HAP-1 (cell line): Measurements from ENCODE around the gene NFAM1.
A peak's percentile ranks its signal among the peaks of the same experiment; 100 is the strongest.

ENCODE experiments used
- DNase-seq, 2 experiments: peaks; one replicate each; pipeline ENCODE4 v3.0.0-alpha.2; 2016 to 2020; ENCODE audit warnings: low spot score in 2 of 2
- H3K27me3 ChIP-seq: fragments of 250-450 bp; sonication (Bioruptor Pico); 2 replicates; pipeline ENCODE4 v1.5.1; 2020; ENCODE audit warnings: low read depth, mild to moderate bottlenecking, moderate library complexity
- H3K36me3 ChIP-seq: fragments of 250-450 bp; sonication (Bioruptor Pico); replicated peaks from 2 replicates; pipeline ENCODE4 v1.5.1; 2020; ENCODE audit warnings: mild to moderate bottlenecking
- H3K4me1 ChIP-seq: fragments of 250-450 bp; sonication (Bioruptor Pico); 2 replicates; pipeline ENCODE4 v1.5.1; 2020; ENCODE audit warnings: mild to moderate bottlenecking
- H3K4me3 ChIP-seq: fragments of 250-450 bp; sonication (Bioruptor Pico); 2 replicates; pipeline ENCODE4 v1.5.1; 2020; ENCODE audit warnings: mild to moderate bottlenecking, moderate library complexity
- H3K9me3 ChIP-seq: fragments of 250-450 bp; sonication (Bioruptor Pico); 2 replicates; pipeline ENCODE4 v1.5.1; 2020; ENCODE audit warnings: mild to moderate bottlenecking, moderate library complexity
- in situ Hi-C: fragments of 300-500 bp; cut with MboI; formaldehyde crosslinking; loops from 3 replicates; pipeline ENCODE4 v1.14.3; 2020; ENCODE audit warnings: low sequenced_read_pairs, inconsistent platforms, mixed read lengths

NFAM1 gene

DNA sequence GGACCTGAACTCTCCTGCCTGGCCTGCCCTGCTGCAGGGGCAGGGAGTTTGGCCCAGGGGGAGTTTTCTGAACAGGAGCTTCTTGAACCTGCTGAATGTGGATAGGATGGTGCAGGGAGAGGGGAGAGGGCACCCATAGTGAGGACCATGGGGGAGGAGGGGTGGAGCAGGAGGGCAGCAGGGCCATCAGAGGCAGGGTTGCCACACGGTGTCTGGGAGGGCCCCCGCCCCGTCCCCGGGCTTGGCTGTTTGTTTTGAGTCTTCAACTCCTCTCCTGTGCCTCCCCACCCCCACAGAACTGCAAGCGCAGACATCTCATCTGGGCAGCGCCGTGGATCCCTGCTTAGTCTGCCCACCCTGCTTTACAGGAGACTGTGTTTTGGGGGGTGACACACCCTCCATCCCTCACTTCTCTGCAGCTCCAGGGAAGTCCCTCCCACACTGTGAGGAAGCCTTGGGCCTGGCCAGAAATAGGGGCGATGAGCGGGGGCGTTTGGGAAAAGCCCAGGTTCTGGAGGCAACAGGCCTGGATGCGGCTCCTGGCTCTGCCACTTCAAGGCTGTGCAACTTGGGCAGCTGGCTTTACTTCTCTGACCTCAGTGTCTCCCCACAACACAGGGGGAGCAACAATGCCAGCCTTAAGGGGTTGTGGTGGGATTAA is 14.4 kb downstream of the NFAM1 start:
- H3K4me3 ChIP-seq: no peak overlapping the region
- no peaks in the 10 kb centered on the region for H3K9me3 ChIP-seq
- no peak for DNase-seq
- H3K36me3 ChIP-seq: no peaks in the 10 kb centered on the region
- no peaks in the 10 kb centered on the region for H3K27me3 ChIP-seq
- in situ Hi-C loops: no loop called here
- no peaks in the 10 kb centered on the region for H3K4me1 ChIP-seq

DNA sequence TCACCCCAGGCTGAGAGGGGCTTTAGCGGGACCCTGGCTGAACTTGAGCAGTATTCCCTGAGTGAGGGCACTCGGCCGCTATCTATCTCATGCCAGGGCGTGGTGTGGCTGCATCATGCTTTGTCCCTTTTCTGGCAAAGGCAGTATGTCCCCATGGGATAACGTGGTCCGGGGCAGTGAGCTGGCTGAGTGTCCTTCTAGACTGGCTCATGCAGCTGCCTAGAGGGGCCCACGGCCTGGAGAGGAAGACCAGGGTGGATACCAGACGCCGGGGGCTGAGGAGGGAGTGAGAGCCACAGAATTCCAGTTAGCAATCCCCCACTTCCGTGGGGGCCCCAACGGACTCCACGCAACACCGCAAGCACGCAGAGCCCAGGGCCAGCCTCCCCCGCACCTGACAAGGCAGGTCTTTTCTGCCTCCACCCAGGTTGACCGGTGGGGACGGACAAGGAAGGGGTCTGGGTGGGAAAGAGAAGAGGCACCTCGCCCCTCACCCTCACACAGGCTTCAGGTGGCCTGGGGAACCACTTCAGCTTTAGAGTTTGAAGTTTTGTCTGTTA is 15.5 kb downstream of the NFAM1 start:
- H3K36me3 ChIP-seq: no peaks in the 10 kb centered on the region
- no peaks in the 10 kb centered on the region for H3K4me1 ChIP-seq
- in situ Hi-C loops: no loop called here
- H3K27me3 ChIP-seq: no peaks in the 10 kb centered on the region
- H3K4me3 ChIP-seq: no peak overlapping the region
- DNase-seq: no peak
- H3K9me3 ChIP-seq: no peaks in the 10 kb centered on the region

DNA sequence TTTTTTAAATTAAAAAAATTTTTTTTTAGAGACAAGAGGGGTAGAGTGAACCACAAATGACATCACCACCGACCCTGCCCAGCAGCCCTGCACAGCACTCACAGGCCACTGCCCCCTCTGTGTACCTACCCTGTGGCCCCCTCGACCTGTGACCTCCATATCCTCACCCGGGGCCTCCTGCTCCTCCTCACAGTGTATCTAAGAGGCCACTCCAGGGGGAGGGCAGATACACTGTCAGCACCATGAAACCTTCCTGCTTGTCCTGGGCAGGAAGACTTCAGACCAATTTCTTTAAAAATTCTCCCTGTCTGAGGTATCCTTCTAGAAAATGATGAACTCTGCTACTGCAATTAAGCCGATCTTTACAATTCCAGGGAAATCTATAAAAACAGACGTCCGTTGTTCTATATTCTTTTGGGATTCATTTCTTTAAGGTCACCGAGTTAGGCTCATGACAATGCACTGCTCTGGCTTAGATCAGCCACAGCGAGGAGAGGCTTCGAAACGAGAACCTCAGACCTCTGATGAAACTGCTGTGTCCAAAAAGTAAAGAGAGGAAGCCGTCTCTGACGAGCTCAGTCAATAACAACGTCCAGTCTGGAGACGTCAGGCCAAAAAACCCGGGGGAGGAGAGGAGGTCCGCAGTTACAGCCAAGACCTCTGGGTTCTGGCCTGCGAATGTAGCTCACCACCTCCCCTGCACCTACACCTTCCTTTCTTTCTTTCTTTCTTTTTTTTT is 17.5 kb downstream of the NFAM1 start:
- no peak for DNase-seq
- Histone ChIP-seq H3K4me1 (no peaks in the 10 kb centered on the region), H3K9me3 (no peaks in the 10 kb centered on the region), H3K36me3 (no peaks in the 10 kb centered on the region), H3K27me3 (no peaks in the 10 kb centered on the region), H3K4me3 (no peak overlapping the region)
- in situ Hi-C loops: no loop called here

DNA sequence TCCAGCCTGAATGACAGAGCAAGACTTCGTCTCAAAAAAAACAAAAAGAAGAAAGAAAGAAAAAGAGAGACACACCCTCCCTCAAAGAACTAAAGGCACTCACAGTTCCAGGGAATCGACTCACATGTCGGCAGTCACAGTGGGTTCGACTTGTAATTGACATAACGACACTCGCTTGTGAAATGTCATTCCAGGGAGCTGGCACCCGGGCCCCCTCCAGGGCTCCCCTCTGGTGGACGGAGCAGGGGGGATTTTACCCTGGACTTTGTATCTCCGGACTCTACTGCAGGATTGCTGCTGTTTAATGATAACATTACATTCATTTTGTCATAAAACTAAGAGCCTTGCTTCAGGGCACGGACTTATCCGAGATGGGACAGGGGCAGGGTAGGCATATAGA is 18.2 kb downstream of the NFAM1 start:
- Histone ChIP-seq H3K4me1 (no peaks in the 10 kb centered on the region), H3K4me3 (no peak overlapping the region), H3K9me3 (no peaks in the 10 kb centered on the region), H3K27me3 (no peaks in the 10 kb centered on the region), H3K36me3 (no peaks in the 10 kb centered on the region)
- DNase-seq: no peak
- in situ Hi-C loops: no loop called here

DNA sequence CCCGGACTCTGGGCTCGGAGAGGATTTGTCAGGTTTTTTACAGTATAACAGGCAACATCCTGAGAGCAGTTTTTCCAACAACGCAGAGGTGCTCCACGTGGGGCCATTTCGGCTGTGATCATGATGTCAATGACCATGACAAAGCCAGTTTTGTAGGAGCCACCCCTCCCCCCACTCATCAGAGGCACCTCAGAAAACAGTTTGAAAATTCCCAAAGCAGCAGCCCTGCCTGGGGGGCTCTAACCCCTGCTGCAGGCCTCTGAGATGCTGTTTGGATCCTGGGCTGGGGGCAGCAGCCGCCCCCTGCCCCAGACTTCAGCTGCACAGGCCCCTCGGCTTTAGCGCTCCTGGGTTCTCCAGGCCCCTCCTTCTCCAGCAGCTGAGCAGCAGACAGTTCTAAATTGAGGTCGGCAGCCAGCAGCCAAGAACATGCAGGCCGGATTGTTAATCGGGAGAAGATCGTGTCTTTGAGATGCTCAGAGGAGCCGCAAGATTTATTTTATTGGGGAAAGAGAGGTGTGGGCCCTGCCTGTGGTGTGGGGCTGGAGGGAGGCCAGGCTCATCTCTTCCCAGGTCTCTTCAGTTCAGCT is 19.4 kb downstream of the NFAM1 start:
- Histone ChIP-seq H3K36me3 (no peaks in the 10 kb centered on the region), H3K27me3 (no peaks in the 10 kb centered on the region)
- in situ Hi-C loops: no loop called here

DNA sequence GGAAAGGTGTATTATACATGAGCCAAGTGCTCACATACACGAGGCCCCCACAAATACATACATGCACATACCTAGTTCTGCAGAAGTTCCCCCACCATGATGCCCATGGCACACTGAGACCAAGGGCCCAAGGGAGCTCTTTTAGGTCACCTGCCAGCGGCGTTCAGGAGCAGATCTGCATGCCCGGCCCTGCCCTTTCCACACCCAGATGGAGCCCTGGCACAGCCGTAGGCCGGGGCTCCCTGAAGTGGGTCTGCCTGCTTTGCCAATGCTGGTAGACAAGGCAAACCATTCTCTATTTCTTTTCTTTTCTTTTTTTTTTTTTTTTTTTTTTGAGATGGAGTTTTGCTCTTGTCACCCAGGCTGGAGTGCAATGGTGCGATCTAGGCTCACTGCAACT is 21.5 kb downstream of the NFAM1 start:
- no peak overlapping the region for H3K4me3 ChIP-seq
- H3K9me3 ChIP-seq: no peaks in the 10 kb centered on the region
- DNase-seq: no peak
- no peaks in the 10 kb centered on the region for H3K36me3 ChIP-seq
- no peaks in the 10 kb centered on the region; the same call in 1 of the 2 replicates for H3K27me3 ChIP-seq
- H3K4me1 ChIP-seq: no peaks in the 10 kb centered on the region
- in situ Hi-C loops: no loop called here

More for the DNA sequence above, 19.4 kb downstream of the NFAM1 start:
- Histone ChIP-seq H3K4me1 (no peaks in the 10 kb centered on the region), H3K9me3 (no peaks in the 10 kb centered on the region), H3K4me3 (no peak overlapping the region)
- DNase-seq: no peak

DNA sequence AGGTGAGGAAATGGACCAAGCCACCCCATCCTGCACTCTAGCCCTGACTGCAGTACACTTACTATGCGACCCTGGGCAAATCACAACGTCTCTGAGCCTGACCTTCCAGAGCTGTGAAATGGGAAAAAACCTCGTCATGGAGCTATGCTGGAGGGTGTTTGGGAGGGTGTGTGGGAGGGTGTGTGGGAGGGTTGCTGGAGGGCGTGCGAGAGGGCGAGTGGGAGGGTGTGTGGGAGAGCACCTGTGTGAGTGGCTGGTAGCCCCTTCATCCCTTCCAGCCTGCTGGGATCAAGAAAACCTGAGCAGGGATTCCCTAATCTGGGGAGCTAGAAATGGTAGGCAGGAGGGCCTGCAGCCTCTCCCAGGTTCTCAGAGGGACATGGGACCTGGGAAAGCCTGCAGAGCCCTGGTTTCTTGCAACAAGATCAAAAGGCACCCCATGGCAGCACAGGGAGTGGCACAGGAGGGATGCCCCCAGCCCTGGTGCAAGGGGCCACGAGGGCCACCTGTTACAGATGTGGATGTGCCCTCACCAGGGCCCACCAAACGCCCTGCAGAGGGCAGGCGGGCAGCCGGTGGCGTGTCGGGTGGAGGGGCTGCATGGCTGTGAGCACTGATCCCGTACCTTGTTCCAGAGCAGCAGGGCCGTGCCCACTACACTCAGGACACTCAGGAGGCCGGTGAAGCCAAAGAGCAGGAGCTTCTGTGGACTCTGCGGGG is 23.2 kb downstream of the NFAM1 start:
- Histone ChIP-seq H3K36me3 (no peaks in the 10 kb centered on the region), H3K4me1 (no peaks in the 10 kb centered on the region), H3K4me3 (no peak overlapping the region), H3K27me3 (peaks cover 3% of the 10 kb centered on the region; the same call in 1 of the 2 replicates), H3K9me3 (no peaks in the 10 kb centered on the region)
- no peak for DNase-seq
- in situ Hi-C loops: no loop called here

DNA sequence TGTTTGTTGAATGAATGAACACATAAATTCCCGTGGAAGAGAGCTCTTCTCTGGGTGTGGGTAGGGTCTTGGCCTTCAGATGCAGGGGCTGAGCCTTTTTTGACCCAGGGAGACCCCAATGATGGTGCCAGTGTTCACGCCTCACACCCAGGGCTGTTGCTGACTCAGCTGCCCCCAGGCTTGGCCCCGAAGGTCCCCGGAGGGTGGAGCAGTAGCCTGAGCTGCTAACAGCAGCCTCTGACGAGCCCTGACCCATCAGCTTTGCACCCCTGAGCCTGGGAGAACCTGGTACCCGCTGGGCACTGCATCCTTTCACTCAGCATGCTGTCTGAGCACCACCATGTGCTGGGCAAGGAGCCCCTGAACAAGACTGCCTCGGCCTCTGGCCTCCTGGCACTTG is 23.9 kb downstream of the NFAM1 start:
- H3K9me3 ChIP-seq: no peaks in the 10 kb centered on the region
- no peak for DNase-seq
- no peaks in the 10 kb centered on the region for H3K36me3 ChIP-seq
- H3K27me3 ChIP-seq: peaks cover 4% of the 10 kb centered on the region; the same call in 1 of the 2 replicates
- H3K4me1 ChIP-seq: no peaks in the 10 kb centered on the region
- H3K4me3 ChIP-seq: no peak overlapping the region
- in situ Hi-C loops: no loop called here

DNA sequence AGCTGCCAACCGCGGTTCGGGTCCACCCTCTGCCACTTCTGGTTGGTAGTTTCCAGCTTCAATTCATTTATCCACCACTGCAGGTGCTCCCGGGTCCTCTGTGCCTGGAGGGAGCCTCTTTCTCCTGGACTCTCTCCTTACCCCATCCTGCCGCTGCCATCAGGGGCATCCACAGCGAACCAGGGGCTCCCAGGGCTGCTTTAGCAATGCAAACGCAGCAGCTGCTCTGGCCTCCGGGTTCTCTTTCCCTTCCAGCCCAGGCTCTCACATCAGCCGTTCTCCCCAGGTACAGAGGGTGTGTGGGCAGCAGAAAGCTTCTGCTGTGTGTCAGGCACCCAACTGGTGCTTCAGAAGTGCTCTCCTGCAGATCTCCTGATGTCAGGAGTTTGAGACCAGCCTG is 27.9 kb downstream of the NFAM1 start:
- peaks cover 8% of the 10 kb centered on the region for H3K4me1 ChIP-seq
- H3K4me3 ChIP-seq: no peak overlapping the region
- H3K36me3 ChIP-seq: no peaks in the 10 kb centered on the region
- DNase-seq: no peak
- in situ Hi-C loops: no loop called here
- peaks cover 4% of the 10 kb centered on the region; the same call in 1 of the 2 replicates for H3K27me3 ChIP-seq
- no peaks in the 10 kb centered on the region for H3K9me3 ChIP-seq

DNA sequence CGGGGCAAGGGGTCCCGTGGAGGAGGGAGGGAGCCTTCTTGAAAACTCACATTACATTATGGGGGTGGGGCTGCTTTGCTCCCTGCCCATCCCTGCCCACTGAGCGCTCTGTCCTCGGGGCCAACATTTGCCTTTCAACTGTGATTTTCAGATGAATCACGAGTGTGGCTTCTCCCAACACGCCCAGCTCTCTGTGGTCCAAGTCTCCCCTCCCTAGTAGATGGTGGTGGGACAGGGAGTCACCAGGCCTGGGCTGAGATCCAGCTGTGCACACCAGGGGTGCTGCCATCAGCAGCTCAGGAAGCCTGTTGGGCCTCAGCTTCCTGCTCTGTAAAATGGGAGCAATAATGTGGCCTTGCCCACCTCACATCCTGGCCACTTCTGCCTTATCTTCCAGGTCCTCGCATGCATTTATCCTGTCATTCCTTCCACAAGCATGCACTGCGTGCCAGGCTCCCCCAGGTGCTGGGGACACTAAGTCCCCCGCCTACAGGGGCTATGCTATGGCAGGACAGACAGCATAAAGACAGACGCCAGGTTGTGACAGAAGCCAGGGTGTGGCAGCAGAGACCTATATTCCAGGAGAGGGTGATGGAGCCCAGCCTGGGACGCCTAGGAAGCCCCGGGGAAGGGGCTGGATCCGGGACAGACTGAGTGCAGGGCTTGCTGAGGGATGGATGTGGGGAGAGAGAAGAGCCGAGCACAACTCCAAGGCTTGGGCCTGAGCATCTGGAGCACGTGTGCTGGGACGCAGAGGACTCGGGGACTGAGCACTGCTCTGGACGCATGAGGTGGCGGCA is 30.5 kb downstream of the NFAM1 start:
- in situ Hi-C loops: no loop called here
- peaks cover 4% of the 10 kb centered on the region; the same call in 1 of the 2 replicates for H3K27me3 ChIP-seq
- no peaks in the 10 kb centered on the region for H3K9me3 ChIP-seq
- H3K4me1 ChIP-seq: peaks cover 8% of the 10 kb centered on the region
- no peak overlapping the region for H3K4me3 ChIP-seq
- no peaks in the 10 kb centered on the region for H3K36me3 ChIP-seq
- DNase-seq: no peak

DNA sequence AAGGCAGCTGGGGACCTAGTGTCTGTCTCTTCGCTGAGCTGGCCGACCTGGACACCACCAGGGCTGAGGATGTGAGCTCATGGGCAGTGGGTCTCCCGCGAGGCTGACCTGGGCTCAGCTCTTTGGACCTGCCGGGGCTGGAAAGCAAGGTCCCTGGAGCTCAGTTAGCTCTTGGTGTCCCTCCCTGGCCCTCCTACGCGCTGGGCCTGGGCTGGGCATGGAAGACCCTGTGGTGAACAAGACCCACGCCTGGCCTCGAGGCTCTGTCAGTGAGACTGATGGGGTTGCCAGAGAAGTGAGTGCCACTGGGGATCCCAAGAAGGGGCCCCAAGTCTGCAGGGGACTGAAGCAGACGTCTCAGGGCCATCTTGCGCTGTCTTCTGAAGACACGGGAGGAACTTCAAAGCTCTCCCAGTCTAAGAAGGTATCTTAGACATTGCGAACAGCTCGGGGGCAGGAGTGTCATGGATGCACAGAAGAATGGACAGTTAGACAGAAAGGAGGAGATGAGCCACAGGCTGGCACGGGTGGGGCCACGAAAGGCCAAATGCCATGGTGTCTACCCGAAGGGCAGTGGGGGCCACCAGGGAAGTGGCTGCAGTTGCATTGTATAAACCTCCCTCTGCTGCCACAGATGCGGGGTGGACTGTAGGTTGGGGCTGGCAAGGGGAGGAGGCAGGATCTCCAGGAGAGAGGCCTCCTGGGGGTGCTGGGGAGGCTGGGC is 31.2 kb downstream of the NFAM1 start:
- no peaks in the 10 kb centered on the region for H3K9me3 ChIP-seq
- in situ Hi-C loops: no loop called here
- no peak for DNase-seq
- peaks cover 8% of the 10 kb centered on the region for H3K4me1 ChIP-seq
- no peak overlapping the region for H3K4me3 ChIP-seq
- H3K27me3 ChIP-seq: peaks cover 4% of the 10 kb centered on the region; the same call in 1 of the 2 replicates
- H3K36me3 ChIP-seq: no peaks in the 10 kb centered on the region

DNA sequence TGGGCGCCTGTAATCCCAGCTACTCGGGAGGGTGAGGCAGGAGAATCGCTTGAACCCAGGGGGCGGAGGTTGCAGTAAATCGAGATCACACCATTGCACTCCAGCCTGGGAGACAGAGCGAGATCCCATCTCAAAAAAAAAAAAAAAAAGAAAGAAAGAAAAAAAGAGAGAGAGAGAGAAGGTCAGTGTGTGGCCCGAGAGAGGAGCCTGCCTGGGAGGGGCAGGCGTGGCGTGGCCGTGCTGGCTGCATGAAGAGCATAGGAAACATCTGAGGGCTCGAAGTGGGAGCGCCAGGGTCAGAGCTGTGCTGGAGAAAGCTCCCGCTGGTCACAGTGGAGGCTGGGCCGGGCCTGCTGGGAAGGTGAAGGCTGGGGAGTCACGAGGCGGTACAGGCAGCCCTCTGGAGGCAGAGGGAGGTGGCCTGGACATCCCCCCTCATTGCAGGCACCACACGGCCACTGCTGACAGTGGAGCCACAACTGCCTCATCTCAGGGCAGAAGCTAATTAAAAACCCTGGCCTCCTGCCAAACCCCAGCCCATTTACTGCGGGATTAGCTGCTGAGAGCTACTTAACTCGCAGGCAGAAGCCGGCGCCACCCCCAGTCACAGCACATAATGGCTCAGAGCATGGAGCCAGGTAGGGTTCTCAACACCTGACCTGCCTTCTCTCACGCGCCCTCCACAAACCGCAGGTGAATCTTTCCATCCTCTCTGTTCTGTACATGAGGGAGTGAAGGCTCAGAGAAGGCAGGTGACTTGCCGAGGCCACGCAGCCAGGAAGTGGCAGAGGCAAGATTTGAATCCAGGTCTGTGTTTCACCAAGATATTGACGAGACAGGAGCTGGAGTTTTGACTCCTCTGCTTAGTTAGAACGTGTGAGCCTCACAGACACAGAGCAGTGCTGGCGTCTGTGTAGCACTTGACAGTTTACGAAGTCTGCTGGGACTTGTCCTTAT is 32.6 kb downstream of the NFAM1 start:
- no peaks in the 10 kb centered on the region for H3K36me3 ChIP-seq
- no peak overlapping the region for H3K4me3 ChIP-seq
- H3K9me3 ChIP-seq: no peaks in the 10 kb centered on the region
- peaks cover 4% of the 10 kb centered on the region; the same call in 1 of the 2 replicates for H3K27me3 ChIP-seq
- in situ Hi-C loops: no loop called here
- H3K4me1 ChIP-seq: peaks cover 8% of the 10 kb centered on the region
- DNase-seq: peak; percentile 69 to 94
